ENCODE data around the gene MBD3L1.
A peak's percentile ranks its signal among the peaks of the same experiment; 100 is the strongest.

Gene MBD3L1

GRCh38 chr19:8832132-8833021 is at the start of gene MBD3L1, which contains the start of gene ZNF558:
Gene MBD3L1, plus strand, starts transcription at chr19:8832377. Its CDS starts 10,302 bp downstream, at chr19:8842679.
Gene ZNF558, minus strand, starts transcription at chr19:8832304. Its CDS starts 9,645 bp downstream, at chr19:8822659.
- peak; percentile 84 for DNase-seq (ENCODE audit: low spot score)

- no peak for DNase-seq (ENCODE audit: low spot score)
These were observed 37.4 kb upstream of the MBD3L1 start for GRCh38 chr19:8794823-8795222.

GRCh38 chr19:8806661-8807060 is 25.5 kb upstream of the MBD3L1 start:
- DNase-seq (ENCODE audit: low spot score), result no peak

GRCh38 chr19:8811315-8812172 is 20.6 kb upstream of the MBD3L1 start:
- no peak for DNase-seq (ENCODE audit: low spot score)

- no peak for DNase-seq (ENCODE audit: low spot score)
These were observed 18.0 kb upstream of the MBD3L1 start for GRCh38 chr19:8814176-8814575.

- no peak for DNase-seq (ENCODE audit: low spot score)
These were observed 16.4 kb upstream of the MBD3L1 start for GRCh38 chr19:8815780-8816179.

- DNase-seq (ENCODE audit: low spot score), result no peak
These were observed 11.9 kb upstream of the MBD3L1 start for GRCh38 chr19:8820234-8820633.

GRCh38 chr19:8821748-8822241 is 10.4 kb upstream of the MBD3L1 start:
- DNase-seq (ENCODE audit: low spot score), result no peak

- DNase-seq (ENCODE audit: low spot score), result no peak
These were observed 5.8 kb upstream of the MBD3L1 start for GRCh38 chr19:8826371-8826770.

- DNase-seq (ENCODE audit: low spot score), result no peak
These were observed 4.9 kb upstream of the MBD3L1 start for GRCh38 chr19:8827277-8827676.

GRCh38 chr19:8831373-8831772 is 804 bp upstream of the MBD3L1 start:
- no peak for DNase-seq (ENCODE audit: low spot score)

GRCh38 chr19:8831832-8832131 is 395 bp upstream of the MBD3L1 start:
- peak; percentile 6 for DNase-seq (ENCODE audit: low spot score)

- no peak for DNase-seq (ENCODE audit: low spot score)
These were observed 3.3 kb downstream of the MBD3L1 start for GRCh38 chr19:8835446-8835845.

- DNase-seq (ENCODE audit: low spot score), result no peak
These were observed 3.7 kb downstream of the MBD3L1 start for GRCh38 chr19:8835877-8836276.

GRCh38 chr19:8840708-8841107 is 8.5 kb downstream of the MBD3L1 start:
- DNase-seq (ENCODE audit: low spot score), result no peak

- no peak for DNase-seq (ENCODE audit: low spot score)
These were observed 14.6 kb downstream of the MBD3L1 start for GRCh38 chr19:8846819-8847218.

GRCh38 chr19:8849232-8849631 is 17.1 kb downstream of the MBD3L1 start:
- DNase-seq (ENCODE audit: low spot score), result no peak

GRCh38 chr19:8850488-8850887 is 18.3 kb downstream of the MBD3L1 start:
- no peak for DNase-seq (ENCODE audit: low spot score)

- DNase-seq (ENCODE audit: low spot score), result no peak
These were observed 26.1 kb downstream of the MBD3L1 start for GRCh38 chr19:8858260-8858659.

GRCh38 chr19:8866344-8866743 is 34.2 kb downstream of the MBD3L1 start:
- DNase-seq (ENCODE audit: low spot score), result no peak

- no peak for DNase-seq (ENCODE audit: low spot score)
These were observed 45.9 kb downstream of the MBD3L1 start for GRCh38 chr19:8877854-8878705.
